Natural killer cell treated with Interleukin-12 subunit alpha and Interleukin-12 subunit beta and Interleukin-15 and Interleukin-18, amount 100 ng/mL, for 72 hours (primary cell): ENCODE data around the gene ABI1. TPM values are rescaled to one million over a fixed set of nuclear protein-coding genes. Genes with fewer than 3 reads are reported as not detected.
"Not testable (repeated sequence)": the region's sequence is repeated elsewhere in the genome, so short reads cannot be mapped to it uniquely, and the experiment has no call there.

Experiments used
- ATAC-seq, 2 donors: fragments of 150-1000 bp; cut with Tn5 transposase in 1 of 2; sonication (Bioruptor Pico), chemical (Tn5 transposase) in 1 of 2; 2 replicates each; pipeline ENCODE4 v1.10.0; 2021
- DNase-seq: peaks from one replicate; pipeline ENCODE4 v3.0.0; 2022; ENCODE audit warnings: low spot score
- H3K27ac Mint-ChIP-seq, 2 donors: 1 replicate in 1 of 2; 2 replicates in 1 of 2; pipeline ENCODE4 v1.8.0; 2022; ENCODE audit warnings: mixed read lengths in 2 of 2, mild to moderate bottlenecking in 1 of 2, moderate library complexity in 1 of 2
- H3K27me3 Mint-ChIP-seq, 2 donors: 1 replicate in 1 of 2; 2 replicates in 1 of 2; pipeline ENCODE4 v1.8.0; 2022; ENCODE audit warnings: mixed read lengths in 2 of 2
- H3K36me3 Mint-ChIP-seq: one replicate; pipeline ENCODE4 v1.8.0; 2022; ENCODE audit warnings: mixed read lengths
- H3K4me1 Mint-ChIP-seq, 2 donors: 1 replicate in 1 of 2; 2 replicates in 1 of 2; pipeline ENCODE4 v1.8.0; 2022; ENCODE audit warnings: low read depth in 2 of 2, mixed read lengths in 2 of 2, mild to moderate bottlenecking in 1 of 2
- H3K4me3 Mint-ChIP-seq: one replicate; pipeline ENCODE4 v1.8.0; 2022; ENCODE audit warnings: mixed read lengths
- H3K9me3 Mint-ChIP-seq: 2 replicates; pipeline ENCODE4 v1.8.0; 2022; ENCODE audit warnings: mixed read lengths
- total RNA-seq, 2 donors: library from RNA; stranded (reverse); gene quantifications; one replicate each; pipeline ENCODE4 v1.2.3, GENCODE V29; 2022

ABI1 gene
- total RNA-seq, 2 donors from 2014 or later = 42.1 to 66.7 TPM

DNA sequence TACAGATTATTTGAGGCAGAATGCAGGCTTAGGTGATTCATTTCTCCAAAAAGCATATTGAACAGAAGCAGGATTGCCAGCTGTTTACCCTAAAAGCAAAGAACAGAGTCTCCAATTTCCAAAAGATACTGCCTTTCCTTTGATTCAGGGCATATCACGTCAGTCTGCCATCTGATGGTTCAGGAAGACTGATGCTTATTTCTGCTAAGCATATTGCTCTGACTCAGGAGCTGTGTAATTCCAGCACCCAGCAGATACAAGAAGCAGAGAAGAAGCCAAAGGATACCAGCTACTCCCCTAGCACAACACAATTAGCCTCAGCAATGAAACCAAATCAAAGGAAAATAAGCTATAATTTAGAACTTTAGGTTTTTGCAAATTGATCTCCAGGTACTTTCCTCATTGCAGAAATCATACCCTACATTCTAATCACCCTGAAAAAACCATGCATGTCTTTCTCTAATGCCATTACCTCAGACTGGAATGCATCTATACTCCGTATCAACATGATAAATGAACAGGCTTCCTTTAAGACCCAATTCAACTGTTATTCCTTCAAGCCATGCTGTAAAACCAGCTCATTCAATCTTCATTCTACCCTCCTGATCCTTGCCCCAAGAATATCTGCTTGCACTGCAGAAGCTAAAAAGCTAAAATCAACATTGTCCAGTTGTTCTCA is 55.1 kb downstream of the ABI1 start:
- H3K4me1 Mint-ChIP-seq = peaks cover 54 to 57% of the 10 kb centered on the region in 2 donors
- no peaks in the 10 kb centered on the region for H3K9me3 Mint-ChIP-seq
- no peaks in the 10 kb centered on the region for H3K27me3 Mint-ChIP-seq
- no peak for ATAC-seq
- no peak for DNase-seq
- no peaks in the 10 kb centered on the region for H3K36me3 Mint-ChIP-seq
- H3K27ac Mint-ChIP-seq = peak overlapping the region; percentile 11 to 51
- H3K4me3 Mint-ChIP-seq = peak overlapping the region; percentile 32

DNA sequence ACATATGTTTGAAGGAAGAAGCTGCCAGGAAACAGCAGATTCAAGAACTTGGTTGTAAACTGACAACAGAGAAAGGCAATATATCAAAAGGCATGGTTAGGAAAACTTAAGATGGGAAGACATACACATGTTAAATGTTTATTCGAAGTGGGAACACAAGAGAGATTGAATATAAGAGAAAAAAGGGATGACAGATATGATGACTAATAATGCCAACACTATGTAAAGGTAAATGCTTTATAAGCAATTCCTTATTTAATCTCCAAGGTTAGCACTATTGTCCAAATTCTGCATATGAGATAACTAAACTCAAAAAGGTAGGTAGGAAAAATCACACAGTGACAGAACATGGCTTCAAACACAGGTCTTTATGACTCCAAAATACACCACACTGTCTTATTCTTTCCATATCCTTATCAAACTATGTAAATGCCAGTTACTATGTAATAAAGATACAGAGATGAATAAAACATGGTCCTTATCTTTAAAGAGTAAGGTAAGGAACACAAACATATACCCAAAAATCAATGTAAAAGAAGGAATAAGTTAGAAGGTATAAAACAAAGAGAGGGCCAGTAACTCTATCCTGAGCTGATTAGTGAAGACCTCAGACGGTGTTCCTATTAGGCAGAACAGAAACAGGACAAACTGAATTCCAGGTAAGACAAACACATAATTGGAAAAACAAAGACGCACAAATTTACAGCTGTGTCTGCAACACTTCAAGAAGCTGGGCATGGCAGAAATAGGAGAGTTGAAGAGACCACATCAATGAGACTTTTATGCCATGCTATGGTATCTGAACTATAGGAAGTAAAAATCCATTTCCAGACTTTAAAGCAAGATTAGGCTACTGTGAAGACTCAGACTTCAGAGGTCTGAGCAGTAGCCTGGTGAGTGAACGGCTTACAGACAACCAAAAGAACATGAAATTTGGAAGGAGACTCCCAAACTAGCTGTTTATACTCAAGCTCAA is 56.1 kb downstream of the ABI1 start:
- Mint-ChIP-seq H3K9me3 (no peaks in the 10 kb centered on the region), H3K4me3 (peak overlapping the region; percentile 2), H3K27ac (peak overlapping the region; percentile 12 to 26), H3K36me3 (no peaks in the 10 kb centered on the region), H3K4me1 (peaks cover 51 to 53% of the 10 kb centered on the region in 2 donors), H3K27me3 (no peaks in the 10 kb centered on the region)
- ATAC-seq (no peak), DNase-seq (no peak)

- Mint-ChIP-seq H3K27me3 (no peaks in the 10 kb centered on the region), H3K27ac (peak overlapping the region in 1 of 2 donors; percentile 12), H3K36me3 (no peaks in the 10 kb centered on the region), H3K9me3 (no peaks in the 10 kb centered on the region), H3K4me1 (peaks cover 54% of the 10 kb centered on the region in 2 donors), H3K4me3 (no peak overlapping the region)
- ATAC-seq (no peak), DNase-seq (no peak)
These were observed 56.9 kb downstream of the ABI1 start for GRCh38 chr10:26803849-26804248.

GRCh38 chr10:26802527-26802926 is 58.2 kb downstream of the ABI1 start:
- no peak overlapping the region for H3K4me3 Mint-ChIP-seq
- ATAC-seq = no peak
- peak overlapping the region in 1 of 2 donors; percentile 8 for H3K27ac Mint-ChIP-seq
- H3K36me3 Mint-ChIP-seq = no peaks in the 10 kb centered on the region
- no peak for DNase-seq
- peaks cover 60 to 66% of the 10 kb centered on the region in 2 donors for H3K4me1 Mint-ChIP-seq
- no peaks in the 10 kb centered on the region for H3K27me3 Mint-ChIP-seq
- H3K9me3 Mint-ChIP-seq = no peaks in the 10 kb centered on the region

DNA sequence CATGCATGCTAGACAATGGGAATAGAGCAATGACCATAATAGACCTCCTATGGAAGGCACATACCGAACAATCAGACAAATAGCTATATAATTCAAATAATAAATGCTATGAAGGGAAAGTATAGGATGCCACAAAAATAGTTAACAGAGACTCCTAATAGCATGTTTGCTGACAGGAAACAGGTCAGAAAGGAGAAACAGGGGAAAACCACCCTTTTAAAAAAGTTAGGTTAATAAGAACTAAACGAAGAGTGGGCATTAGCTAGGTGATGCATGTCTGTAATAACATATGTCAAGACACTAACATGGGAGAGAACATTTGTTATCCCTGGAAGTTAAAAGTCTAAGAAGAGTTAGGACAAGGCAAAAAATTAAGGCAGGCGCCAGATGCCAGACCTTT is 58.9 kb downstream of the ABI1 start:
- Mint-ChIP-seq H3K4me1 (peaks cover 64 to 69% of the 10 kb centered on the region in 2 donors), H3K4me3 (no peak overlapping the region), H3K27ac (no peak overlapping the region), H3K27me3 (no peaks in the 10 kb centered on the region), H3K9me3 (no peaks in the 10 kb centered on the region), H3K36me3 (no peaks in the 10 kb centered on the region)
- no peak for DNase-seq
- no peak for ATAC-seq

DNA sequence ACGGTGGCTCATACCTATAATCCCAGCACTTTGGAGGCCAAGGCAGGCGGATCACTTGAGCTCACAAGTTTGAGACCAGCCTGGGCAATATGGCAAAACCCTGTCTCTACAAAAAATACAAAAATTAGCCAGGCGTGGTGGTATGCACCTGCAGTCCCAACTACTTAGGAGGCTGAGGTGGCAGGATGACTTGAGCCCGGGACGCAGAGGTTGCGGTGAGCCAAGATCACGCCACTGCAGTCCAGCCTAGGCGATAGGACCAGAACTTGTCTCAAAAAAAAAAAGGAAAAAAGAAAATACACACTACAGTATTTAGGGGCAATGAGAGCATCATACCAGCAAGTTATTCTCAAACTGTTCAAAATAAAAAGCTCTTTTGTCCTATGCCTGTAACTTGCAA is 59.5 kb downstream of the ABI1 start:
- DNase-seq (no peak), ATAC-seq (no peak)
- Mint-ChIP-seq H3K27me3 (no peaks in the 10 kb centered on the region), H3K36me3 (no peaks in the 10 kb centered on the region), H3K4me3 (no peak overlapping the region), H3K9me3 (no peaks in the 10 kb centered on the region), H3K27ac (no peak overlapping the region), H3K4me1 (peaks cover 60 to 63% of the 10 kb centered on the region in 2 donors)

DNA sequence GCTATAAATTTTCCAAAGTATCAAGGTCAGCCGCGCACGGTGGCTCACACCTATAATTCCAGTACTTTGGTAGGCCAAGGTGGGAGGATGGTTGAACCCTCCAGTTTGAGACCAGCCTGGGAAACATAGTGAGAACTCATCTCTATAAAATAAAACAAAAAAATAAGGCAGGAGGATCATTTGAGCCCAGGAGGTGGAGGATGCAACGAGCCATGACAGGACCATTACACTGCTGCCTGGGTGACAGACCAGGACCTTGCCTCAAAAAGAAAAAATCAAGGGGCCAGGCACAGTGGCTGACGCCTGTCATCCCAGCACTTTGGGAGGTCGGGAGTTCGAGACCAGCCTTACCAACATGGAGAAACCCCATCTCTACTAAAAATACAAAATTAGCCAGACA is 60.3 kb downstream of the ABI1 start:
- H3K27ac Mint-ChIP-seq = no peak overlapping the region
- no peaks in the 10 kb centered on the region for H3K27me3 Mint-ChIP-seq
- H3K4me1 Mint-ChIP-seq = peaks cover 55 to 62% of the 10 kb centered on the region in 2 donors
- no peak overlapping the region for H3K4me3 Mint-ChIP-seq
- DNase-seq (no peak), ATAC-seq (no peak)
- peaks cover 5% of the 10 kb centered on the region for H3K36me3 Mint-ChIP-seq
- no peaks in the 10 kb centered on the region for H3K9me3 Mint-ChIP-seq

DNA sequence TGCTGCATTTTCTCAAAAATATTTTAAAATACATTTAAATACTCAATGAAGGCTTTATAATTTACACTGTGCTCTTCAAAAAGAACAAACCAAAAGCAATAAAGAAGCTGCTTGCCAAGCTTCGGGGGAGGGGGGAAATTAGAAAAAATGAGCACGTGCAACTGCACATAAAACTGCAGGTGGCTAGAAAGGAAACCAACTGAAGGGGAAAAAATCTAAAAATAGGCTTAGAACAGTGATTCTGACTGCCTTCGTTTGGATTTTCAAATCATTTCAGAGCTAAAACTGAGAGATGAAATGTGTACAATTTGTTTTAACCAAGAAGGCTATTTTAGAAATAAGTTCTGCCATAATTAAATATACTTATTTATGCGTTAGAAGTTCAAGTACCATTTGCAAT is 61.4 kb downstream of the ABI1 start:
- no peak for ATAC-seq
- no peak overlapping the region for H3K4me3 Mint-ChIP-seq
- H3K36me3 Mint-ChIP-seq = peaks cover 5% of the 10 kb centered on the region
- H3K4me1 Mint-ChIP-seq = peaks cover 47 to 58% of the 10 kb centered on the region in 2 donors
- no peak overlapping the region for H3K27ac Mint-ChIP-seq
- H3K27me3 Mint-ChIP-seq = no peaks in the 10 kb centered on the region
- DNase-seq = no peak
- H3K9me3 Mint-ChIP-seq = no peaks in the 10 kb centered on the region

GRCh38 chr10:26798298-26798697 is 62.5 kb downstream of the ABI1 start:
- H3K4me1 Mint-ChIP-seq = peaks cover 43 to 53% of the 10 kb centered on the region in 2 donors
- no peak for ATAC-seq

DNA sequence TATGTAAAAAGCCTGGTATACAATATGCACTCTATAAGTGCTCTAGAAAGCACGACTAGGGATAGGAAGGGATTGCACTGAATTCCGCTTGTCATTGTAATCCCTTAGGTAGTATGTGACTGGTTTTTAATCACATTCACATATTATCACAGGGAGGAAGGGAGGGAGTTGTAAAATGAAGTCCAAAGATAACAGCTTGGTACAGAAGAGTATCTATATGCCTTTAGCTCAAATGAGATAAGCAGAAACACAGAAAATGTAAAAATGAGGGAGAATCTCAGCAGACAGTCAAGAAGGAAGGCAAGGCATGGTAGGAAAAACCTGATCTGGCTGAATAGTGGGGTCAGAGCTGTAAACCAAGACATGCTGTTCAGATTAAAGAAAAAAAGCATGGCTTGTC is 63.4 kb downstream of the ABI1 start:
- Mint-ChIP-seq H3K9me3 (no peaks in the 10 kb centered on the region), H3K4me1 (peaks cover 42 to 53% of the 10 kb centered on the region in 2 donors), H3K4me3 (no peak overlapping the region), H3K27me3 (no peaks in the 10 kb centered on the region), H3K36me3 (peaks cover 5% of the 10 kb centered on the region), H3K27ac (peak overlapping the region in 1 of 2 donors; percentile 20)
- DNase-seq (no peak), ATAC-seq (no peak)

More at GRCh38 chr10:26798298-26798697, 62.5 kb downstream of the ABI1 start:
- H3K9me3 Mint-ChIP-seq = no peaks in the 10 kb centered on the region
- H3K36me3 Mint-ChIP-seq = peaks cover 5% of the 10 kb centered on the region
- no peak overlapping the region for H3K4me3 Mint-ChIP-seq
- DNase-seq = no peak
- H3K27me3 Mint-ChIP-seq = no peaks in the 10 kb centered on the region
- H3K27ac Mint-ChIP-seq = peak overlapping the region; percentile 17 to 20

- Mint-ChIP-seq H3K36me3 (peaks cover 5% of the 10 kb centered on the region), H3K27ac (peak overlapping the region in 1 of 2 donors; percentile 4), H3K4me3 (no peak overlapping the region), H3K27me3 (no peaks in the 10 kb centered on the region), H3K4me1 (peaks cover 43 to 62% of the 10 kb centered on the region in 2 donors), H3K9me3 (no peaks in the 10 kb centered on the region)
- DNase-seq (no peak), ATAC-seq (no peak)
These were observed 67.8 kb downstream of the ABI1 start for GRCh38 chr10:26792758-26793495.

DNA sequence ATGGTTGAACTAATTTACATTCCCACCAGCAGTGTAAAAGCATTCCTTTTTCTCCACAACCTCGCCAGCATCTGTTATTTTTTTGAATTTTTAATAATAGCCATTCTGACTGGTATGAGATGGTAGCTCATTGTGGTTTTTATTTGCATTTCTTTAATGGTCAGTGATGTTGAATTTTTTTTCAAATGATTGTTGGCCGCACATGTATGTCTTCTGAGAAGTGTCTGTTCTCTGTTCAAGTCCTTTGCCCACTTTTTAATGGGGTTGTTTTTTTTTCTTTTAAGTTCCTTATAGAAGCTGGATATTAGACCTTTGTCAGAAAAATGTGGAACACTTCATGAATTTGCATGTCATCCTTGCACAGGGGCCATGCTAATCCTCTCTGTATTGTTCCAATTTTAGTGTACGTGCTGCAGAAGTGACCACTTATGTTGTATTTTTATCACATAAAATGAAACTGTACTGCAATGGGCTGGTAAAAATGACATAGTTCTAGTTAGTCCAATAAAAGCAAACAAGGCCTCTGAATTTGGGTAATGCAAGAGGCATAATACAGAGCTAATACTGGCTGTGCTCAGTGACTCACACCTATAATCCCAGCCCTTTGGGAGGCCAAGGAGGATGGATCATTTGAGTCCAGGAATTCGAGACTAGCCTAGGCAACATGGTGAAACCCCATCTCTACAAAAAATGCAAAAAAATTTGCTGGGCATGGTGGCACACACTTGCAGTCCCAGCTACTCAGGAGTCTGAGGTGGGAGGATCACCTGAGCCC is 70.3 kb downstream of the ABI1 start:
- no peak overlapping the region for H3K27ac Mint-ChIP-seq
- peaks cover 50 to 60% of the 10 kb centered on the region in 2 donors for H3K4me1 Mint-ChIP-seq
- H3K36me3 Mint-ChIP-seq = peaks cover 12% of the 10 kb centered on the region
- no peak for ATAC-seq
- no peaks in the 10 kb centered on the region for H3K27me3 Mint-ChIP-seq
- H3K4me3 Mint-ChIP-seq = no peak overlapping the region
- no peak for DNase-seq
- no peaks in the 10 kb centered on the region for H3K9me3 Mint-ChIP-seq

GRCh38 chr10:26789779-26790178 is 71.0 kb downstream of the ABI1 start:
- H3K4me3 Mint-ChIP-seq, ATAC-seq: not testable (repeated sequence)

More at GRCh38 chr10:26789779-26790178, 71.0 kb downstream of the ABI1 start:
- H3K9me3 Mint-ChIP-seq, H3K27me3 Mint-ChIP-seq, DNase-seq, H3K27ac Mint-ChIP-seq: not testable (repeated sequence)
- peaks cover 12% of the 10 kb centered on the region for H3K36me3 Mint-ChIP-seq
- H3K4me1 Mint-ChIP-seq = peaks cover 54 to 58% of the 10 kb centered on the region in 2 donors
